SK-N-SH treated with all-trans-retinoic acid at 6 μM for 48 hours (cell line): ENCODE data around the gene PITPNC1.

Source experiments
- ATAC-seq: fragments of 200-7000 bp; cut with Tn5 transposase; 3 replicates; pipeline ENCODE4 v1.9.1; 2020; ENCODE audit warnings: mild to moderate bottlenecking, moderate library complexity
- ARNTL ChIP-seq: fragments of 450-650 bp; formaldehyde crosslinking; IDR thresholded peaks from 2 replicates; pipeline ENCODE4 v1.5.0; 2020; ENCODE audit warnings: low read depth, mild to moderate bottlenecking, moderate library complexity, borderline replicate concordance
- BACH2 ChIP-seq: fragments of 250-450 bp; sonication (Bioruptor Pico); IDR thresholded peaks from 2 replicates; pipeline ENCODE4 v1.9.0; 2021; ENCODE audit warnings: mild to moderate bottlenecking, borderline replicate concordance
- CSDC2 ChIP-seq: fragments of 250-450 bp; sonication (Bioruptor Pico); IDR thresholded peaks from 2 replicates; pipeline ENCODE4 v1.5.0; 2020; ENCODE audit warnings: mild to moderate bottlenecking, moderate library complexity
- CSRNP3 ChIP-seq: fragments of 250-450 bp; sonication (Bioruptor Pico); IDR thresholded peaks from 2 replicates; pipeline ENCODE4 v1.5.1; 2021; ENCODE audit warnings: mild to moderate bottlenecking, moderate library complexity
- ESRRG ChIP-seq: fragments of 250-450 bp; sonication (Bioruptor Pico); IDR thresholded peaks from 2 replicates; pipeline ENCODE4 v1.6.1; 2021; ENCODE audit warnings: mild to moderate bottlenecking
- GLIS3 ChIP-seq: fragments of 250-450 bp; sonication (Bioruptor Pico); IDR thresholded peaks from 2 replicates; pipeline ENCODE4 v1.5.0; 2020; ENCODE audit warnings: mild to moderate bottlenecking, moderate library complexity
- ISL1 ChIP-seq: fragments of 250-450 bp; sonication (Bioruptor Pico); IDR thresholded peaks from 2 replicates; pipeline ENCODE4 v2.1.2; 2022; ENCODE audit warnings: mild to moderate bottlenecking, moderate library complexity
- PATZ1 ChIP-seq: fragments of 250-450 bp; sonication (Bioruptor Pico); IDR thresholded peaks from 2 replicates; pipeline ENCODE4 v1.8.0; 2020; ENCODE audit warnings: mild to moderate bottlenecking, moderate library complexity, borderline replicate concordance
- PPARA ChIP-seq: fragments of 250-450 bp; sonication (Bioruptor Pico); IDR thresholded peaks from 2 replicates; pipeline ENCODE4 v1.5.0; 2020; ENCODE audit warnings: mild to moderate bottlenecking, borderline replicate concordance
- RARB ChIP-seq: fragments of 250-450 bp; sonication (Bioruptor Pico); IDR thresholded peaks from 2 replicates; pipeline ENCODE4 v1.8.0; 2021; ENCODE audit warnings: mild to moderate bottlenecking, moderate library complexity
- SNAI2 ChIP-seq: fragments of 250-450 bp; sonication (Bioruptor Pico); IDR thresholded peaks from 2 replicates; pipeline ENCODE4 v1.5.0; 2020; ENCODE audit warnings: mild to moderate bottlenecking, moderate library complexity
- TCF4 ChIP-seq: fragments of 250-450 bp; sonication (Bioruptor Pico); IDR thresholded peaks from 2 replicates; pipeline ENCODE4 v1.8.0; 2021; ENCODE audit warnings: mild to moderate bottlenecking, moderate library complexity, borderline replicate concordance
- TOX ChIP-seq: fragments of 250-450 bp; sonication (Bioruptor Pico); IDR thresholded peaks from 2 replicates; pipeline ENCODE4 v1.8.0; 2021; ENCODE audit warnings: mild to moderate bottlenecking, moderate library complexity, borderline replicate concordance
- TSHZ2 ChIP-seq: fragments of 250-450 bp; sonication (Bioruptor Pico); IDR thresholded peaks from 2 replicates; pipeline ENCODE4 v1.5.0; 2020; ENCODE audit warnings: mild to moderate bottlenecking, moderate library complexity
- ZC3H10 ChIP-seq: fragments of 250-450 bp; sonication (Bioruptor Pico); IDR thresholded peaks from 2 replicates; pipeline ENCODE4 v1.5.1; 2021; ENCODE audit warnings: mild to moderate bottlenecking, moderate library complexity
- ZFP3 ChIP-seq: fragments of 250-450 bp; sonication (Bioruptor Pico); IDR thresholded peaks from 2 replicates; pipeline ENCODE4 v1.5.0; 2020; ENCODE audit warnings: mild to moderate bottlenecking, moderate library complexity
- ZFP30 ChIP-seq: fragments of 450-650 bp; formaldehyde crosslinking; IDR thresholded peaks from 2 replicates; pipeline ENCODE4 v1.5.0; 2022; ENCODE audit warnings: mild to moderate bottlenecking, moderate library complexity
- ZNF565 ChIP-seq: fragments of 450-650 bp; formaldehyde crosslinking; conservative IDR thresholded peaks from 2 replicates; pipeline ENCODE4 v1.5.0; 2020; ENCODE audit warnings: low read depth, mild to moderate bottlenecking, moderate library complexity
- ZNF70 ChIP-seq: fragments of 450-650 bp; formaldehyde crosslinking; IDR thresholded peaks from 2 replicates; pipeline ENCODE4 v1.5.0; 2020; ENCODE audit warnings: mild to moderate bottlenecking, moderate library complexity
- ZNF8 ChIP-seq: fragments of 450-650 bp; formaldehyde crosslinking; IDR thresholded peaks from 2 replicates; pipeline ENCODE4 v1.5.0; 2020; ENCODE audit warnings: mild to moderate bottlenecking, moderate library complexity
- TF ChIP-seq, protein P1 (sequence below): fragments of 250-450 bp; sonication (Bioruptor Pico); IDR thresholded peaks from 2 replicates; pipeline ENCODE4 v1.8.0; 2021; ENCODE audit warnings: low read depth, mild to moderate bottlenecking, moderate library complexity, borderline replicate concordance

Gene PITPNC1

DNA sequence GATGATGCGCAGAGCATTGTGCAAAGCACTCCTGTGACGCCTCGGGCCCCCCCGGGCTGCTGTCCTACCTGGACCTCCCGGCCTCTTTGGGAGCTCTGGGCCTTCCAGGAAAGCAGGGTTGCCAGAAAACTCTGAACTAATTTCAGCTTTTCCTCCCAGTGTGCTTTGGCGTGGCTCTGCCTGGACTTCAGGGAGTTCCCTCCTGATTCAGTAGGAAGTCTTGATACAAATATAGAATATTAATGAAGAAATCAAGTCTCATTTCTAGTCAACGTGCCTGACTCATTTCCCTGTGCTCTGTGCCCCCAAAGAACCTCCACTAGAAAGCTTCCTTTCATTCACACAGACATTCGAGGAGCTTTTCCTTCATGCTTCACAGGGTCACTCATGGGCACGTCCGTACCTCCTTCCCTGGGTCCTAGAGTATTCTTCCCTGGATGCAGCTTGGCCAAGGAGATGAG, 256.7 kb downstream of the PITPNC1 start:
- no peak for ATAC-seq

GRCh38 chr17:67635681-67636080, 258.6 kb downstream of the PITPNC1 start:
- ATAC-seq, result no peak
- TF ChIP-seq CSRNP3, result no peak
- no peak for TF ChIP-seq ESRRG (CRISPR knock-in tag)
- no peak for TF ChIP-seq ZC3H10 (CRISPR knock-in tag)
- TF ChIP-seq, protein P1, sequence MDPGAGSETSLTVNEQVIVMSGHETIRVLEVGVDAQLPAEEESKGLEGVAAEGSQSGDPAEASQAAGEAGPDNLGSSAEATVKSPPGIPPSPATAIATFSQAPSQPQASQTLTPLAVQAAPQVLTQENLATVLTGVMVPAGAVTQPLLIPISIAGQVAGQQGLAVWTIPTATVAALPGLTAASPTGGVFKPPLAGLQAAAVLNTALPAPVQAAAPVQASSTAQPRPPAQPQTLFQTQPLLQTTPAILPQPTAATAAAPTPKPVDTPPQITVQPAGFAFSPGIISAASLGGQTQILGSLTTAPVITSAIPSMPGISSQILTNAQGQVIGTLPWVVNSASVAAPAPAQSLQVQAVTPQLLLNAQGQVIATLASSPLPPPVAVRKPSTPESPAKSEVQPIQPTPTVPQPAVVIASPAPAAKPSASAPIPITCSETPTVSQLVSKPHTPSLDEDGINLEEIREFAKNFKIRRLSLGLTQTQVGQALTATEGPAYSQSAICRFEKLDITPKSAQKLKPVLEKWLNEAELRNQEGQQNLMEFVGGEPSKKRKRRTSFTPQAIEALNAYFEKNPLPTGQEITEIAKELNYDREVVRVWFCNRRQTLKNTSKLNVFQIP, result no peak
- no peak for TF ChIP-seq BACH2 (CRISPR knock-in tag)
- TF ChIP-seq ZFP3 (CRISPR knock-in tag), result no peak
- no peak for TF ChIP-seq ZNF70 (CRISPR knock-in tag)
- TF ChIP-seq SNAI2 (CRISPR knock-in tag), result no peak
- TF ChIP-seq CSDC2 (CRISPR knock-in tag), result no peak
- TF ChIP-seq PPARA (CRISPR knock-in tag), result no peak
- TF ChIP-seq TCF4, result no peak
- no peak for TF ChIP-seq GLIS3 (CRISPR knock-in tag)
- TF ChIP-seq RARB (CRISPR knock-in tag), result no peak
- no peak for TF ChIP-seq ZNF565 (CRISPR knock-in tag)
- TF ChIP-seq PATZ1 (CRISPR knock-in tag), result no peak
- TF ChIP-seq ARNTL (CRISPR knock-in tag), result no peak
- no peak for TF ChIP-seq ZFP30

More for the DNA sequence above, 256.7 kb downstream of the PITPNC1 start:
- TF ChIP-seq CSDC2 (CRISPR knock-in tag) (no peak), ZNF565 (CRISPR knock-in tag) (no peak), PATZ1 (CRISPR knock-in tag) (no peak), SNAI2 (CRISPR knock-in tag) (no peak), ZFP30 (no peak), ISL1 (CRISPR knock-in tag) (no peak), TCF4 (no peak), TSHZ2 (CRISPR knock-in tag) (no peak), TOX (CRISPR knock-in tag) (no peak), RARB (CRISPR knock-in tag) (no peak), ARNTL (CRISPR knock-in tag) (no peak), ZC3H10 (CRISPR knock-in tag) (no peak)

DNA sequence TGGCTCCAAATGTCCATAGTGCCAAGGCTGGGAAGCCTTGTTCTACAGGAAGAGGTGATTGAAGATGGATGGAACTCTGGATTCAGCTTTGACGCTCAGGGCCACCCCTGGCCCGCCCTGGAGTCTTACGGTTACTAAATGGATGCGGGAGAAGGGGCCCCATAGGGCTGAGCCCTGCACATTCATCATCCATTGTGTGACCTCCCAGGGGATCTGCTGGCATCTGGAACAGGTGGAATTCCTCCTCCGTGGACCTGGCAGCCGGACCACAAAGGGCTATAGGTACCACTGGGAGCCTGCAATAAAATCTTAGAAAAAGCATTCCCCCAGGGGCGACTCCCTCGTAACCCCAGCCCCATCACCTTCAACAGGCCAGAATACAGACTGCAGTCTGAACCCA, 259.2 kb downstream of the PITPNC1 start:
- ATAC-seq, result no peak
- no peak for TF ChIP-seq PATZ1 (CRISPR knock-in tag)
- TF ChIP-seq RARB (CRISPR knock-in tag), result no peak
- no peak for TF ChIP-seq ZNF8 (CRISPR knock-in tag)
- no peak for TF ChIP-seq CSDC2 (CRISPR knock-in tag)
- no peak for TF ChIP-seq TOX (CRISPR knock-in tag)
- TF ChIP-seq ESRRG (CRISPR knock-in tag), result no peak
- no peak for TF ChIP-seq TSHZ2 (CRISPR knock-in tag)
- TF ChIP-seq, protein P1, result no peak
